Skin epidermis (tissue), 12 donors: ENCODE results near the gene L3MBTL1.

Experiments used
- H3K27ac ChIP-seq, 21 experiments: fragments of 200-600 bp; sonication (generic) in 11 of 21; one replicate each; pipeline ENCODE4 v1.5.0; 2020; ENCODE audit warnings: mild to moderate bottlenecking in 3 of 21, inconsistent platforms in 2 of 21, moderate library complexity in 2 of 21
- H3K4me3 ChIP-seq, 7 experiments: fragments of 200-600 bp; sonication (generic) in 2 of 7; one replicate each; pipeline ENCODE4 v1.5.0; 2020; ENCODE audit warnings: inconsistent platforms in 2 of 7, mild to moderate bottlenecking in 2 of 7, moderate library complexity in 1 of 7

The L3MBTL1 gene

DNA sequence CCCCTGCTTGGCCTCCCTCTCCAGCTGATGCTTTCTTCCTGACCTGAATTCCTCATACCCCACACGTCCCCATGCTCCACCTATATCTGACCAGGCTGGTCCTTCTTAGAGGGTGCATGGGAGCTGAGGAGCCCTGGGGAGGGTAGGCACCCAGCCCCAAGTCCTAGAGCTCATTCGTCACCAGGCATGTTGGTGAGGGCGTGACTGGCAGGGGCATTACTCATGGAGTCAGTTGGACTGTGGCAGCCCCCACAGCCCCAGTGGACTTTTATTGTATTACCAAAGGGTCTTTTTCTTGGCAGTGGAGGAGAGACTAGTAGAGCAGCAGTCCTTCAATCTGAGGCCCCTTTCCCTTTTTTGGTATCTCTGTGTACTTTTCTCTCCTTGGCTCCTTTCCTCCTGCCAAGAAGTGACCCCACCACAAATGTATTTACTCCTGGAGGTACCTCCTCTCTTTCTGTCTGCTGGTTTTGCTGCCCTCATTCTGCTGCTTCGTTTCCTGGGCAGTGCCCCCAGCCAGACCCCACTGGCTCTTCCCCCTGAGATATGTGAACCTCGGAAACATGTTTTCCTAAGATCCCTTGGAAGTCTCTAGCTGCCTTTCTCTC lies 40.9 kb downstream of the L3MBTL1 start:
- H3K27ac ChIP-seq = no peak overlapping the region
- no peak overlapping the region for H3K4me3 ChIP-seq

DNA sequence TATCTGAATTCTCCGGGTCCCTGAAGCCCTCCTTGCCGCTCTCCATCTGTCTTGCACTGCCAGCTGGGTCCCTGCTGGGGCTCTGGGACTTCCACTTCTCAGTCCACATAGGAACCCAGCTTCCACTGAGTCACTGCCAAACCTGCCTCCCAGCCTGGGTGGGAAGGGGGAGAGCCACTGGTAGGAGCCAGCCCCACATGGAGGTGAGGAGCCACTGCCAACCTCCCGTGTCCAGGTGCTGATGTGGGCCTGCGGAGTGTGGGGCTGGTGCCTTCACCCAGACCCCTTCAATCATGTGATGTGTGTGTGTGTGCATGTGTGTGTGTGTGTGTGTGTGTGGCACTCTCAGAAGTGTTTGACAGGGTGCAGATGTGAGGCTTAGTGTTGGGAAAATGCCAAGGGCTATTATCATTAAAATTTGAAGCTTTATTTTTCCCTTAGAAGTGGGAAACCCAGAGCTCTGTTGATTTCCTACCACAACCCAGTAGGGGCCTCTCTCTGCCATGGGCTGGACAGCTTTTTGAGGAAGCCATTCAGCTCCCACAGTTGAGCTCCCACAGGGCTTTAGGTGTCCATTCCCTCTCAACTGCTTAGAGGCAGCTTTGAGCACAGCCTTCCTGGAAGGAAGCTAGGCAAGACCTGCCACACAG lies 42.0 kb downstream of the L3MBTL1 start:
- Histone ChIP-seq H3K27ac (no peak overlapping the region), H3K4me3 (no peak overlapping the region)

DNA sequence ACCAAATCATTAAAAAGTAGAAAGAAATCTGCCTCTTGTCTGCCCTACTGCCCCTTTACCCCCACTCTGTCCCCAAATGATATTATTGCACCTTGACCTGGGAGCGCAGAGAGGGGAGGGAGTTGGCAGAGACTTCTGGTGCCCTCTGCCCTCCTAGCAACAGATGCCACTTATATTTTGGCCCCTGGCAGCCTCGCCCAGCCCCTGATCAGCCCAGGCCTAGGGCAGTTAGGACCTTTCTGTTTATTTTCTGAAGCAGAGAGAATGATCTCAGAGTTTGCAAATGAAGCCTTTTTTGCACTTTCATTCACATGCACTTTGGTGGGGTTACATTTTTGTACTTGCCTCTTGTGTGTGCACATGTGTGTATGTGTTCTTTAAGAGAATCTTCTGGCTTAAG lies 43.0 kb downstream of the L3MBTL1 start:
- Histone ChIP-seq H3K27ac (no peak overlapping the region), H3K4me3 (no peak overlapping the region)

DNA sequence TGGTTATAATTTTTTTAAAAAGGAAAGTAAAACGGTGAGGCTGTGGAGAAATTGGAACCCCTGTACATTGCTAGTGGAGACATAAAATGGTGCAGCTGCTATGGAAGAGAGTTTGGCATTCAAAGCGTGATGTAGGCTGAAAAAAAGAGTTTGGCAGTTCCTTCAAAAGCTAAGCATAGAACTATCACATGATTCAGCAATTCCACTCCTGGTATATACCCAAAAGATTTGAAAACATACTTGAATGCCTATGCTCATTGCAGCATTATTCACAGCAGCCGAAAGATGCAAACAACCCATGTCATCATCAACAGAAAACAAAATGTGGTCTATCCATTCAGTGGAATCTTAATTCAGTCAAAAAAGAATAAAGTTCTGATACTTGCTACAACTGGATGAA lies 46.9 kb downstream of the L3MBTL1 start:
- Histone ChIP-seq H3K4me3 (no peak overlapping the region), H3K27ac (no peak overlapping the region)

DNA sequence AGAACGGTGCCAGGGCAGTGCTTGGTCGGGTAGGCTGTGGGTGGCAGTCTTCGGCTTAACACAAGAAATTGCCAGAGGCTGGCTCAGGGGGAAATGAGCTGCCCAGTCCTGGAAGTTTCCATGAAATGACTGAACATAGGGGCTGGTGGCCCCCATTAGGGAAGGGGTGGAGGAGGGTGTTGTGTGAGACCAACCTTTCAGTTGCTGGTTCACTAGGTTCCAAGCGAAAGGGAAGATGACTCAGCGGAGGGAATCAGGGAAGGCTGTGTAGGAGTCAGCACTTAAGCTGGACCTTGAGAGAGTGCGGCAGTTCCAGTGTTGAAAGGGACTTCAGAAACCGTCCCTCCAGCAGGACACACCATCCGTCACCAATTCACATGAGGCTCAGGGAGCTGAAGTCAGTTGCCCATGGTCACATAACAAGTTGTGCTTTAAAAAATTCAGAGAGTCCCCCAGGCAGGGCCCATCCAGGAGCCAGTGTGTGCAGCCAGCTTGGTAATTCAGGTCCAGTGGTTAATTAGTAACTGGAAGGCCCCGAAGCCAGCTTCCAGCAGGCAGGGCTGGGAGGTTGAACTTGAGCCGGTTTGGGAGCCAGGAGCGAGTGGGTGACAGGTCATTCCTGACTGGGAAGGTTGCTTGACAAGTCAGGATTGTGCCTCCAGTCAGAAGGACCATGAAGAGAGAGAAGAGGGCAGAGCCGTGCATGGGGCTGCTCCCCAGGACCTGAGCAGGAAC lies 51.1 kb downstream of the L3MBTL1 start, which contains the start of gene SGK2:
TSS of gene SGK2 (plus strand) at position 616 of the 735 bp plus-strand sequence. CDS start 7,469 bp downstream, outside the sequence.
- Histone ChIP-seq H3K27ac (peak within 1 kb of the TSS in 3 of 21 experiments; percentile 5 to 56 (median 54)), H3K4me3 (no peak within 1 kb of the TSS)

DNA sequence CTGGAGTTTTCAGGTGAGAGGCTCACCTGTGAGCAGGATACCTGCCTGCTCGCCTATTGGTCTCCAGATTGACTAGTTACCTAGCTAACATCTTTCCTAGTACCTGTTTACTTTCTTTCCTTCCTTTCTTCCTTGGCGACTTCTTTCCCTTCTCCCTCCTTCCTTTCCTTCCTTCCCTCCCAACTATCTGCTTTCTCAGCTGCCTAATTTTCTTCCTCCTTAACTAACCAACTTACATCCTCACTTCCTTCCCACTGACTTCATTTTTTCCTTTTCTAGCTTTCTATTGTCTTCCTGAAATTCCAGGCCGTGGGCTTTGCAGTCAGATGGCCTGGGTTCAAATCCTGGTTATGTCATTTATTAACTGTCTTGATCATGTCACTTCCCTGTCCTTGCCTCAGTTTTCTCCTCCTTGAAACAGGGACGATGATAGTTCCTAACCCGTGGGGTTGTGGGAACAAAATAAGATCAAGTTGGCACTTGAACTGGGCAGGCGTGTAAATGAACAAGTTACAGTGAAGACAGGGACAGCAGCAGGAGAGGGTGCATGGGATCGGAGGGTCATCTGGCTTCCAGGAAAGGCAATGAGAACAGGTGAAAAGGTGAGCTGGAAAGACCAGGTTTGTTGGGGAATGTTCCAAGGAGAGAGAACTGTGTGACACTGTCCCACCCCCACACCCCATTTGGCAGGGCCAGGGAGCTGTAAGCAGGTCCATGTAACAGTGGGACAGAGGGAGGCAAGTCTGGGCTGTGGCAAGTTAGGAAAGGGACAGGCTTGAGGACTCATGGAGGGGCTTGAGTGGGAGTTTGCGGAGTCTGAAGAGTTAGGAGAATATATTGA lies 51.9 kb downstream of the L3MBTL1 start:
- no peak overlapping the region for H3K4me3 ChIP-seq
- peak overlapping the region in 2 of 21 experiments; percentile 5 to 56 for H3K27ac ChIP-seq

DNA sequence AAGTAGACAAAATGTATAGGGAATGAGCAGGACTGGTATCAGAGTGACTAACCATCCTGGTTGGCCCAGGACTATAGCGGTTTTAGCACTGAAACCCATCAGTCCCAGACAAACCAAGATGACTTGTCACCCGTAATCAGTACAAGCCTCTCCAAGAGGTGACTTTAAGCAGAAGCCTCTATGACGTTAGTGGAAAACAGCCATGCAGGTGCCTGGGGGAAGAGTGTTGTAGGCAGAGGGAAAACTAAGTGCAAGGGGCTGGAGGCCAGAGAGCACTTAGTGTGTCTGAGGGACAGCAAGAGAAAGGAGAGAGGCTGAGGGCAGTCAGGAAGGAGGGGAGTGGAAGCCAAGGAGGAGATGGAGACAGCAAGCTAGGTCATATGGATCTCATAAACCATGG lies 53.5 kb downstream of the L3MBTL1 start:
- Histone ChIP-seq H3K27ac (no peak overlapping the region), H3K4me3 (no peak overlapping the region)

DNA sequence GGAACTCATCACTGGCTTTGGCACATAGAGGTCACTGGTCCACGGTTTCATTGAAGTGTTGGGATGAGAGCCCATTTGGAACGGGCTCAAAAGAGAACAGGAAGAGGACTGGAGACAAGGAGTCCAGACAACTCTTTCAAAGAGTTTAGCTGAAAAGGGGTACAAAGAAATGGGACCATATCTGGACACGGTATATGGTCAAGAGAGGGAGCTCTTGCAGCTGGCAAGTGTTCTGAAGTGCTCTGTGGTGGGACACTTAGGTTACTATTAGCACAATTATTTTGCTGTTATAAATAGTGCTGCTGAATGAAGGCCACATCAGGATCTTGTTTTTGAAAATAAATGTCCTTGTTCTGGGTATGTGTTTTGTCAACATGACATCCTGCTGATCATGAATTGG lies 55.9 kb downstream of the L3MBTL1 start:
- Histone ChIP-seq H3K4me3 (no peak overlapping the region), H3K27ac (no peak overlapping the region)

DNA sequence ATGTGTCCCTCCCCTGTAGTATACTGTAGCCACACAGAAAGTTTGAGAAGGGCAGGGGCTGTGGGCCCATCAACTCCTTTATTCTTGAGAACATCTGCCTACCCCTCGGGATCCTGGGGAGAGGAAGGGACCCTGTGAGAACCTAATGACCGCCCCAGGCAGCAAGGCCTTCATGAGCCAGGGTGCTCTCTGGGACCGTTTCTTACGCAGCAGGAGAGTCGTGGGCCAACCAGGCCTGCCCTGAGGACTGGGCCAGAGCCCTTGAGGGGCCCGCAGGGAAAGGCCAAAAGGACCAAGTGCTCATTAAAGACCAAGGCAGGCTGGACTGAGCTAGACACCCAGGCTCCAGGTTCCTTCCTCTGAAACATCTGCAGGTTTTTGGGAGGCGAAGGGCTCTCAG lies 56.5 kb downstream of the L3MBTL1 start:
- no peak overlapping the region for H3K27ac ChIP-seq
- no peak overlapping the region for H3K4me3 ChIP-seq

DNA sequence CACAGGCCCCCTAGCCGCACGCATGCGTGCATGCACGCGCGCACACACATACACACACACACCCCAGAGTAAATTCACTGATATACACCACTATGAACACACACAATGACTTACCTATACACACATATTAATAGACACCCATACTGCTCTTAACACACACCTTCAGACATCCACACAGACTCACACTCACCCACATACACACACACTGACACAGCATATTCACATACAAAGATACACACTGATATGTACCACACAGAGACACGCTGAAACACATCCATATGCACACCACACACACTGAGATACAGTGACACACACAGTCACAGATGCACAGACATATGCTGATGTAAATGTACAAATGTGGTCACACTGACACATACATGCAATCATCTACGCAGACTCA lies 57.0 kb downstream of the L3MBTL1 start:
- Histone ChIP-seq H3K27ac (no peak overlapping the region), H3K4me3 (no peak overlapping the region)

DNA sequence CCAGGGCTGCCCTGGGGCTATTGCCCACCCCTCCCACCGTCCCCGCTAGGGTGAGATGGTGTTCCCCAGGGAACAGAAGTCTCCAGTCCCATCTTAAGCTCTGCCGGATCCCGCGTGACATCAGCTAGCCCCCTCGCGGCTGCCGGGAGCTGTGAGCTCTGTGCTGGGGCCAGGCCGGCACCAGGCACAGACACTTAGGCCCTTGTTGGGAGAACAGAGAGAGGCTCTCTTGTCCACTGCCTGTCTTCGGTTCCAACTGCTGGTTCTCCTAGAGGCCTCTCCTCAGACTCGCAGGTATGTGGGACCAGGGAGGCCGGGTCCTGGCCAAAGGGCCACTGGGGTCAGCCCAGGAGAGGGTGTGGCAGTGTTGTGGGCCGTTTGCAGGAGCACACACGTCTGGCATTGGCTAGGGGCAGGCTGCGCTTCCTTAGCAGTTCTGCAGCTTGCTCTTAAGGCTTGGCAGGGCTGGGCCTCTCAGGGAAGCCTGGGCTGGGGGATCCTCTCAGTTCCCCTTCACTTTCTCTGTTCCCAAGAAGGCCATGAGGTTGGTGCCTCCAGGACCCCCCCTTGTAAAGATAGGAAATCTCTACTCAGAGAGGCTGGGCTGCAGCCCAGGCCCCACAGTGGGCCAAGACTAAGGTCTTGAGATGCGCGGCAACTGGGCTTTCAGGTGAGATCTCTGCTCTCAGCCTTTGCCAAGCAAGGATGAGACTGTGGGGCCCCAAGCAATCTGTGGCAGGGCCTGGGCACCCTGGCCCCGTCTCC lies 57.7 kb downstream of the L3MBTL1 start:
- Histone ChIP-seq H3K4me3 (no peak overlapping the region), H3K27ac (no peak overlapping the region)

DNA sequence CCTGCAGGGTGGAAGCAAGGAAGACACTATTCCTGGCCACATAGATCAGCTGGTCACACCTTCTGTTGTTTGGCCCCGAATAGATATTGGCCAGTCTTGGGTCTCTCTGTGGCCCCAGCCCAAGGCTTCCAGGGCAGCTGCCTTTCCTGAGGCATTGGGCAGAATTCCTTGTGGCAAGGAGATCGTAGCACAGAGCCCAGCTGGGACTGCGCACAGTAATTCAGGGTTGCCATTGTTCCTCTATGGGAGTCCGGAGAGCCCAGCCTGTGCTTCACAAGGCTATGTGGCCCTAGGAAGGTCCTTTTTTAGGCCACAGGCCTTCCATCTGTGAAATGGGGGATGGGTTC lies 58.2 kb downstream of the L3MBTL1 start:
- Histone ChIP-seq H3K27ac (no peak overlapping the region), H3K4me3 (no peak overlapping the region)

DNA sequence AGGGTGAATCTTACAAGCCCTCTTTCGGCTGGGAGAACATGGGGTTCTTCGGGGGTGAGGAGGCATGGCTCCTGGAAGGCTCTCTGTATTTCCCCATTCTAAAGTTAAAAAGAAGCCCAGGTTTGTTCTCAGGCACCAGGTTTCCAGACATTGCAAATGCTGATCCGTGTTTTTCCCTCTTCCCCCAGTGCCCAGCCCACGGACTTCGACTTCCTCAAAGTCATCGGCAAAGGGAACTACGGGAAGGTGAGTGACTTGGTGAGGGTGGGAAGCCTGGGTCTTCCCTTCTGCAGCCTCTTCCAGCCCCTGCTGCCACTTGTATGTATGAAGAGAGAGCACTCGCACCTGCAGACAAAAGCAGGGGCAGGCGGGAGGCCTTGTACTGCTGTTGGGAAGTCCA lies 60.0 kb downstream of the L3MBTL1 start:
- H3K4me3 ChIP-seq = no peak overlapping the region
- no peak overlapping the region for H3K27ac ChIP-seq

DNA sequence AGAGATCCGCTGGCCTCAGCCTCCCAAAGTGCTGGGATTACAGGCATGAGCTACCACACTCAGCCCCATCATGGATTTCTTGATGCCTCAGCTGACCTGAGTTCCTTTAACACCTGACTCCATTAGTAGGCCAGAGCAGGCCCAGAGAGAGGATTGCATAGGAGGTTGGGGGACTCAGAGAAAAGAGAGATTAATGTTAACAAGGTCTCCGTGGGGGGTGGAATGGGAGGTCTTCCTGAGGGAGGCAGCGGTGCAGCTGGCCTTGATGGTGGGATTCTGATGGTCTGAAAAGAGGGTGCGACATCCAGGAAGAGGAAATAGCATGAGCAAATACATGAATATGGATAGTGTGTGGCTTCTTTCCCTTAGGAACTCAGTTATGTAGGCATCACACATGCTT lies 61.2 kb downstream of the L3MBTL1 start:
- Histone ChIP-seq H3K27ac (no peak overlapping the region), H3K4me3 (no peak overlapping the region)

DNA sequence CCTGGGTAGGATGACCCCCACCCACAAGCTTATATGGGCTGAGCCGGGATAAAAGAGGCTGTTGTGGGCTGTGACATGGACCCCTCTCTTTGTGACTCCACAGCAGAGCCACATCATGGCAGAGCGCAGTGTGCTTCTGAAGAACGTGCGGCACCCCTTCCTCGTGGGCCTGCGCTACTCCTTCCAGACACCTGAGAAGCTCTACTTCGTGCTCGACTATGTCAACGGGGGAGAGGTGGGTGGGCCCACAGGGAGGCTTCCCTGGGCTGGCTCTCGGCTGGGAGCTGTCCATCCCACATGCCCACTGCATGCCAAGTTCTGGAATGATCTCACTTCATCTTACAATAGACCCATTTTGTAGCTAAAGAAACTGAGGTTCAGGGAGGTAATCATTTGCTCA lies 61.8 kb downstream of the L3MBTL1 start:
- Histone ChIP-seq H3K27ac (no peak overlapping the region), H3K4me3 (no peak overlapping the region)

DNA sequence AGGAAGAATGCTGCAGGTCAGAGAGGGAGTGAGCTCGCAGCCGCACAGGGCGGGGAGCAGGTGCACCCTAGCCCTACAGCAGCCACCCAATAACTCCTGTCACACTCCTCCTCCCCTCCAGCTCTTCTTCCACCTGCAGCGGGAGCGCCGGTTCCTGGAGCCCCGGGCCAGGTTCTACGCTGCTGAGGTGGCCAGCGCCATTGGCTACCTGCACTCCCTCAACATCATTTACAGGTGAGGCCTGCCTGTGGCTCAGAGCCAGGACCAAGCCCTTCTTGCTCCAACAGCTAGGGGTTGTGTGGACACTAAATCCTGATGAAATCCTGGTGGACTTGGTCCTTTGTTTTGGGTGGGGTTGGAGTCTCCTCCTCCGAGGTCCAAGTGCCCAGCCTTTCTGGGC lies 63.0 kb downstream of the L3MBTL1 start:
- Histone ChIP-seq H3K4me3 (no peak overlapping the region), H3K27ac (no peak overlapping the region)

DNA sequence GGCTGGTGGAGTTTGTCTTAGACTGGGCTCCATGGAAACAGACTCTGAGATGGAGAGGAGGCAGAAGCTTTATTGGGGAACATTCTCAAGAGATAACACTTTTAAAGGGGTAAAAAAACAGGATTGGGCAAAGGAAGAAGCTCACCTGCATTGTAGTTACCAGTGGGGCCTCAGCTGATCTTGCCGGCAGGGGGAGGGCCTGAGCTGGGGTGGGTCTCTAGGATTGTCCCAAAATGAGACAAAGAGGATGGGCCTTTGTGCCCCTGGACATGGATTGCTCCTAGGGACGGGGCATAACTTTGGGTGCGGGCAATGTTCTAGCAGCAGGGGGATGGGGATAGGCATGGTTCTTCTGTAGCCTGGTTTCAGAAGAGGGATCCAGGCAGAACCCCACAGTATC lies 63.8 kb downstream of the L3MBTL1 start:
- Histone ChIP-seq H3K4me3 (no peak overlapping the region), H3K27ac (no peak overlapping the region)

DNA sequence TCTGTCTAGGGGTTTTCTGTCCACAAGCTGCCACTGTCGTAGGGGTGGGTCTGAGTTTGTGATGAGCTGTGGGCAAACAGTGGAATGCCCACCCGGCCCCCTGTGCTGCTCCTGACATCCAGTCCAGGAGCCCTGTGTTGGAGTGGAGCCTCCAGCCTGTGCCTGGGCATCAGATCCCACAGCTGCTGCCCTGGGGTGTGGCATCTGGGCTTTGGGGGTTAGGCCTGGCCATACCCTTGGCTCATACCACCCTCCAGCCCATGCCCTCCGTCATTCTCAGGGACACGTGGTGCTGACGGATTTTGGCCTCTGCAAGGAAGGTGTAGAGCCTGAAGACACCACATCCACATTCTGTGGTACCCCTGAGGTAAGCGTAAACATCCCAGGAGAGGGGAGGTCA lies 64.3 kb downstream of the L3MBTL1 start:
- Histone ChIP-seq H3K27ac (no peak overlapping the region), H3K4me3 (no peak overlapping the region)

DNA sequence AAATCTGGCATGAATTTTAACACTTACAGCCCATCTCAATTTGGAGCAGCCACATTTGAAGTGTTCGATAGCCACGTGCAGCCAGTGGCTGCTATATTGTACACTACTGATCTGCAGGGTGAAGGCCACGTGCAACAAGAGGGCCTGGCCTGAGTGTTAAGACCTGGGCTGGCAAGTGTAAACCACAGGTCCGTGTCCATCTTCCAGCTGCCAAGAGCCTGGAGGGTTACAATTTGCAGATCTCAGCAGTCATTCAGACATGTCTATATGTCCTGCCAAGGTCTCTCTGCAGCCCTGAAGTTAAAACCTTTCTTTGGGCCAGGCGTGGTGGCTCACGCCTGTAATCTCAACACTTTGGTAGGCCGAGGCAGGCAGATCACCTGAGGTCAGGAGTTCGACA lies 65.4 kb downstream of the L3MBTL1 start:
- no peak overlapping the region for H3K4me3 ChIP-seq
- H3K27ac ChIP-seq = no peak overlapping the region

DNA sequence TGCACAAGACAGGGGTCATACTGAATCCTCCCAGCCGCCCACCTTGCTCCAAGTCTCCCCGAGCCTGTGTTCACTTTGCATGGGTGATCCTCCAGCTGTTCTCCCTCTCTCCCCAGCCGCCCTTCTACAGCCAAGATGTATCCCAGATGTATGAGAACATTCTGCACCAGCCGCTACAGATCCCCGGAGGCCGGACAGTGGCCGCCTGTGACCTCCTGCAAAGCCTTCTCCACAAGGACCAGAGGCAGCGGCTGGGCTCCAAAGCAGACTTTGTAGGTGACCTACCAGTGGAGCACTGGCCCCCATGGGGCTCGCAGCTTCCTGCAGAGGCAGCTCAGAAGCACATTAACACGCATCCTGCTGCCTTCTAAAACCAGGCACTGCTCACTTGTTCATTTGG lies 68.6 kb downstream of the L3MBTL1 start:
- Histone ChIP-seq H3K27ac (no peak overlapping the region), H3K4me3 (no peak overlapping the region)
